Fibroblast of skin of abdomen (primary cell): ENCODE measurements around the gene CDC42.

ENCODE experiments used
- DNase-seq: peaks from one replicate; pipeline ENCODE4 v3.0.0-alpha.2; 2013

The CDC42 gene

DNA sequence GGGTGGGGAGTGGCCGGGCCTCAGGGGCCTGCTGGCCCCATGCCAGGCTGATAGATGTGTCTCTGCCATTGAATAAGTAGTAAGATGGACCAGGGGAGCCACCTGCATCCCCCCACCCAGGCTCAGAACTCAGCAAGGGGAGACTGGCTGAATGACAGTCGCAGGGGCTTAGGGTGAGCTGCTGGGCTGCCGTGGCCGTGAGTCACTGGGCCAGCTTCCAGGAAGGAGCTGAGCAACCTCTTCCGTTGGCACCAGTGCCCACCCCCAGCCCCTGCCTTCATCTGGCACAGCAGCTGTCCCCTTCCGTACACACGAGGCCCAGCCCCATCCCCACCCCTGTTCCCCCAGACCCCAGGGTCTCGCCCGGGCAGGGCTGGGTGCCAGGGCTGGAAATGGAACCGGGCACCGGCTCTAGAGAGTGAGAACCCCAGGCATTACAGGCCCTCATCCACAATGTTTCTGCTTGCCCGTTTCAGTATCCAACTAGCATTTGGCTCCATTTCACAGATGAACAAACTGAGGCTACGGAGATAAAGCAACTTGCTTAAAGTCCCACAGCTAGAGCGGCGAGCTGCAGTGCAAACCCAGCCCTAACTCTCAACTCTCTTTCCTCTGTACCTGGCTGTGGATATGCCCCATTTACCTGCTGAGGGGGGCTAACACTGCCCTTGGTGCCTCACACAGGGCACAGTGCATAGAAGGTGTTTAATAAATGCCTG lies 80.2 kb downstream of the CDC42 start:
- DNase-seq: peak; percentile 61

DNA sequence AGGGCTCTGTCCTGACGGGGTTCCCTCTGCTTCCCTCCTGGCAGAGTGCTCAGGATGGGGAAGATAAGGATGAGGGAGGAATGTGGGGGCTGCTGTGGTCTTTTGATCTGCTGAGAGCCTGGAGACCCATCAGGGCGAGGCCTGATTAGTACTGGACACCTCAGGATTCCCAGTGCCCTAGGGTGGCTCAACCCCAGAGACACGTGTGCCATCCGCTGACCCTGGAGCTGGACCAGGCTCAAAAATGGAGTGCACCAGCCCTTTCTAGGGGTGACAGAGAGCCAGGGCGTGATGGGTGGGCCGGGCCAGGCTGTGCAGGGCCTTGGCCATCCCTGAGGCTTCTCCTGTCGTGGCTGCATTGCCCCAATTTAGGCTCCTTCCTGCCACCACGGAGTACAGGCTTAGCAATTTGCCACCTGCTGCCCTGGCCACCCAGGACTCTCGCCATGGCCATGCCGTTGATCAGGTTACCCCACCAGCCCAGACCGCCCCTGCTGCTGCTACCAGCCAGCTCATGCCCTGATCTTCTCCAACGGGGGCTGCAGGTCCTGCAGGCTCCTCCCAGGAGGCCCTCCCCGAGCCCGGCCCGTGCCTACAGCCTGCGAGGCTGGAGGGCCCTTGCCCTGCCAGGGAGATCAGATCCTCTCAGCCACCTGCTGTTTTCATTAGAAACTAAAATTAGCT lies 80.9 kb downstream of the CDC42 start:
- no peak for DNase-seq

DNA sequence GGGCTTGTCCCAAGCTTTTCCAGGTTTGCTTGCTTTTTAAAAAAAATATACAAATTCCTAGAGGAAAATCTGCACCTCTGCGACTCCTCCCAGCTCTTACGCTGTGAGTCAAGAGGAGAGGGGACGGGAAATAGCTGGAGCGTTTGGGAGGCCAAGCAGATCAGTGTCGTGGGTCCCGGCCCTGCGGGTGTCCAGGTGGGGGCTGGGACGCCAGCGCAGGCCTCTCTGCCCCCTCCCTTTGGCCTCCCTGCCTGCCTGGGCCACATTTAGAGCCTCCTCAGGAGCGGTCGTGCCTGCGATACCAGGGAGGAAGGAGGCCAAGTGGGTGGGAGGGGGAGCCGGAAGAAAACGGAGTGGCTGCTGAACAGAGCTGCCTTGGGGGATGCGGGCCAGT lies 81.4 kb downstream of the CDC42 start:
- DNase-seq: no peak

DNA sequence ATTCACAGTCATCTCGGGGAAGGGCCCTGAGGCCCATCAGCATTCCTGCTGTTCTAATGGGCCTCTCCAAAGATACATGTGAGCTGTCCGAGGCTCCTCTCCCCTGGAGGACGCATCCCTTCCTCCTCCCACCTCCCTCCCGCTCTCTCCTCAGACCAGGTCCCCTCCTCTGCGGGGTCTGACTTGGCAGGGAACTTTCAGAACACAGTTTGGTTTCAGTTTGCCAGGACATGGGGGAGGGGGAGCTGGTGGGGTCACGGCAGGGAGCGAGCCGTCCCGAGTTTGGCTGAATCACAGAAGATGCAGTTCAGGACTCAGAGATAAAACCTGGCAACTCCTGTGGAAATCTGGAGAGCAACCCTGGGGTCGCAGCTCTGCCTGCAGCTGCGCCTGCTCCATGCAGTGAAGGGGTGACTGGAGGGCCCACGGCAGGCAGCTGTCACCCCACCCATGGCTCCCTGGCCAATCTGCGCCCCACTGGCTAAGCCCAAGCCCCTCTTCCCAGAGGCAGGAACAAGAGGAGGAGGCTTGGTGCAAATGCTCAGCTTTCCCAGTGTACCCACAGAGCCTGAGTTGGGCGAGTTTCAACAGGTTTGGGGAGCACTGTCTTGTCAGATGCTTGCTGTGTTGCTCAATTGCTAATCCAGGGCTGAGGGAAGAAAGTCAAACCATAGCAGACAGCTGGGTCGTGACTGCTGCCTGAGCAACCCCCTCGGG lies 84.7 kb downstream of the CDC42 start:
- no peak for DNase-seq

DNA sequence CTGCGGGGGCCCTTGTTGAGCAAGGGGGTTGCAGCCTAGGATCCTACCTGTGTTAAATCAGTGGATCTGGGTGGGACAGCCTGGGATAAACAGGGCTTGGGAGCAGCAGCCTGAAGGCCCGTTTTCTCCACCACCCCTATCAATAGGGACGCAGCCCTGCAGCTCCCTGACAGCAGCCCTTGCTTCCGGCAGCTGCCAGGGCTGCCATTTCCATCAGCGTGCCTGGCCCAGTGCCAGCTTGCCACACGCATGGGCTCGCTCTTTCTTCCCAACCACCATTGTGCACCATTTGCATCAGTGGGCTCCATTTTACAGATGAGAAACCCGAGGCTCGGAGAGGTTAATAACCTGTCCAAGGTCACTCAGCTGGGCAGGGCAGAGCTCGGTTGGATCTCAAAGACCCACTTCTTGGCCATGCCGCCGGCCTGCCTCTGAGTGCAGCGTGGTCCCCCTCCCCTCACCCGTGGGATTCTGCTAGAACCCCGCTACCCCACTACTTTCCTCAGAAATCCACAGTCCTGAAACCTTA lies 86.6 kb downstream of the CDC42 start:
- no peak for DNase-seq

DNA sequence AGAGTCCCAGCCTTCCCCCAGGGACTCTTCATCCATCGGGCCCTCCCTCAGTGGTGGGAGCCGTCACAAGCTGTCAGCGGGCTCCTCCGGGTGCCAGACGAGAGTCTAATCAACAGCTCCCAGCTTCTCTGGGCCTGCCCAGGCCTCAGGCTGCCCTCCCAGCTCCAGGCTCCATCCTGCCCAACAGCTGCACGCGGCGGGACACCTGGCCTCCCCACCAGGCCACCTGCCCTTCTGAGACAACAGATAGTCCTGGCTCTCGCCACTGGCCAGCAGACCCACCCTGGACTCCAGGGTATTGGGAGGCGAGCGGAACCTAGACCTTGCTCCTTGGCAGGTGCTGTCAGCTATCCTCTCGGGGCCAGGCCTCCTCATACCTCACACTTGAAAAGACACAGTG lies 87.3 kb downstream of the CDC42 start:
- DNase-seq: no peak
